WTC11 (cell line): ENCODE results near the gene RPP30. TPM values are rescaled to one million over a fixed set of nuclear protein-coding genes. Genes with fewer than 3 reads are reported as not detected.

Experiments
- ATAC-seq: fragments of 200-7000 bp; cut with Tn5 transposase; 2 replicates; pipeline ENCODE4 v1.10.0; 2021; ENCODE audit warnings: mild to moderate bottlenecking, moderate library complexity
- CTCF ChIA-PET: fragments of 300-600 bp; sonication (Branson Sonifier 250); formaldehyde crosslinking; loops from one replicate; lab custom pipeline; 2021; ENCODE audit warnings: antibody characterized with exemption; lab: Charles Lee
- POLR2A ChIA-PET: fragments of 350-600 bp; sonication (Branson Sonifier 250); formaldehyde crosslinking; loops from one replicate; lab custom pipeline; 2021; ENCODE audit warnings: antibody characterized with exemption; lab: Charles Lee
- DNase-seq: peaks from one replicate; pipeline ENCODE4 v3.0.0; 2021; ENCODE audit warnings: low spot score
- H3K27ac Mint-ChIP-seq: 2 replicates; pipeline ENCODE4 v1.8.0; 2021; ENCODE audit warnings: mixed read lengths
- H3K27me3 Mint-ChIP-seq: 2 replicates; pipeline ENCODE4 v1.8.0; 2021; ENCODE audit warnings: low read depth, mild to moderate bottlenecking, moderate library complexity, mixed read lengths
- H3K36me3 Mint-ChIP-seq: 2 replicates; pipeline ENCODE4 v1.8.0; 2021; ENCODE audit warnings: mixed read lengths
- H3K4me1 Mint-ChIP-seq: 2 replicates; pipeline ENCODE4 v1.8.0; 2022; ENCODE audit warnings: mixed read lengths
- H3K4me3 Mint-ChIP-seq: 2 replicates; pipeline ENCODE4 v1.8.0; 2021; ENCODE audit warnings: mild to moderate bottlenecking, moderate library complexity, mixed read lengths
- H3K9me3 Mint-ChIP-seq: 2 replicates; pipeline ENCODE4 v1.8.0; 2021; ENCODE audit warnings: mixed read lengths
- ARID4B ChIP-seq: sonication (generic); formaldehyde crosslinking; IDR thresholded peaks from 2 replicates; pipeline ENCODE4 v1.8.0; 2023; ENCODE audit warnings: missing genetic modification reagents, mild to moderate bottlenecking, borderline replicate concordance
- ATF2 ChIP-seq: sonication (generic); formaldehyde crosslinking; IDR thresholded peaks from 2 replicates; pipeline ENCODE4 v1.8.1; 2022; ENCODE audit warnings: low read depth, missing genetic modification reagents, borderline replicate concordance
- ELF4 ChIP-seq: sonication (generic); formaldehyde crosslinking; IDR thresholded peaks from 2 replicates; pipeline ENCODE4 v1.8.1; 2022; ENCODE audit warnings: low read depth, mild to moderate bottlenecking, moderate library complexity, missing genetic modification reagents
- ERG ChIP-seq: fragments of 250-450 bp; sonication (Bioruptor Pico); IDR thresholded peaks from 2 replicates; pipeline ENCODE4 v1.8.0; 2021; ENCODE audit warnings: mild to moderate bottlenecking
- HMGA2 ChIP-seq: fragments of 250-450 bp; sonication (Bioruptor Pico); IDR thresholded peaks from 2 replicates; pipeline ENCODE4 v1.4.0; 2021; ENCODE audit warnings: mild to moderate bottlenecking, moderate library complexity
- JAZF1 ChIP-seq: fragments of 250-450 bp; sonication (Bioruptor Pico); IDR thresholded peaks from 2 replicates; pipeline ENCODE4 v1.9.0; 2021; ENCODE audit warnings: moderate library complexity, mild to moderate bottlenecking, inconsistent platforms
- KAT7 ChIP-seq: sonication (generic); formaldehyde crosslinking; IDR thresholded peaks from 2 replicates; pipeline ENCODE4 v1.8.1; 2023; ENCODE audit warnings: missing genetic modification reagents, mild to moderate bottlenecking, borderline replicate concordance
- MAX ChIP-seq: sonication (generic); formaldehyde crosslinking; IDR thresholded peaks from 2 replicates; pipeline ENCODE4 v1.8.0; 2022; ENCODE audit warnings: mild to moderate bottlenecking, missing genetic modification reagents
- MXD4 ChIP-seq: fragments of 250-450 bp; sonication (Bioruptor Pico); IDR thresholded peaks from 2 replicates; pipeline ENCODE4 v1.8.0; 2021; ENCODE audit warnings: mild to moderate bottlenecking, moderate library complexity, borderline replicate concordance
- ZNF232 ChIP-seq: sonication (generic); formaldehyde crosslinking; IDR thresholded peaks from 2 replicates; pipeline ENCODE4 v1.8.0; 2022; ENCODE audit warnings: mild to moderate bottlenecking, missing genetic modification reagents
- ZNF263 ChIP-seq: sonication (generic); formaldehyde crosslinking; IDR thresholded peaks from 2 replicates; pipeline ENCODE4 v1.8.1; 2022; ENCODE audit warnings: low read depth, mild to moderate bottlenecking, moderate library complexity, missing genetic modification reagents
- ZNF416 ChIP-seq: fragments of 250-450 bp; sonication (Bioruptor Pico); IDR thresholded peaks from 2 replicates; pipeline ENCODE4 v1.9.0; 2021; ENCODE audit warnings: mild to moderate bottlenecking, inconsistent platforms
- total RNA-seq: library from RNA; stranded (reverse); gene quantifications from 3 replicates; pipeline ENCODE4 v1.2.3, GENCODE V29; 2021
- TF ChIP-seq, protein P1 (sequence below): sonication (generic); formaldehyde crosslinking; IDR thresholded peaks from 2 replicates; pipeline ENCODE4 v1.8.1; 2023; ENCODE audit warnings: mild to moderate bottlenecking, moderate library complexity, missing genetic modification reagents

The RPP30 gene
- total RNA-seq, 1 experiment from 2014 or later, result 56.4 TPM

DNA sequence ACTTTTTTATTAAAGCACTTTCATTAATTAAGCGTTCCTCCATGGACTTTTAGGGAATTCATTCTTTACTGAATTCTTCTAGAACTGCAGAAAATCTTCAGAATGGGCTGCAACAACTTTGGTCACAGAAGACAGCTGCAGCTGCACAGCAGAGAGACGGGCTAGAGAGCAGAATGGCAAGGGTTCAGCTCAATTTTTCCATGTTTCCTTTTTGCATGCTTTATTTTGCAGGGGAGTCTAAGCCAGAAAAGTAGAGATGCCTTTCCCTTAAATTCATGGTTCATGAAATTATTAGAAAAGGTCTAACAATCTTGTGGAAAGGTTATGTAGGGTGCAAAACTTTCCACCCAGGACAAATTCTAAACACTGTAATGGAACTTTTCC is 64.5 kb downstream of the RPP30 start (continued):
- TF ChIP-seq ATF2 (CRISPR knock-in tag) (no peak), MAX (CRISPR knock-in tag) (no peak), JAZF1 (no peak)

GRCh38 chr10:90937645-90938258 is 66.0 kb downstream of the RPP30 start:
- Mint-ChIP-seq H3K9me3 (no peaks in the 10 kb centered on the region), H3K27ac (no peak overlapping the region), H3K4me1 (peaks cover 3% of the 10 kb centered on the region; the same call in 1 of the 2 replicates), H3K27me3 (peaks cover 96% of the 10 kb centered on the region), H3K4me3 (no peak overlapping the region), H3K36me3 (no peaks in the 10 kb centered on the region)
- POLR2A ChIA-PET, result no interaction called here
- TF ChIP-seq ZNF416 (CRISPR knock-in tag), result no peak
- no peak for TF ChIP-seq ELF4
- no peak for TF ChIP-seq MXD4 (CRISPR knock-in tag)
- TF ChIP-seq ZNF263, result no peak
- no peak for TF ChIP-seq HMGA2 (CRISPR knock-in tag)
- TF ChIP-seq ARID4B (CRISPR knock-in tag), result no peak
- no peak for TF ChIP-seq KAT7 (CRISPR knock-in tag)
- TF ChIP-seq, protein P1, sequence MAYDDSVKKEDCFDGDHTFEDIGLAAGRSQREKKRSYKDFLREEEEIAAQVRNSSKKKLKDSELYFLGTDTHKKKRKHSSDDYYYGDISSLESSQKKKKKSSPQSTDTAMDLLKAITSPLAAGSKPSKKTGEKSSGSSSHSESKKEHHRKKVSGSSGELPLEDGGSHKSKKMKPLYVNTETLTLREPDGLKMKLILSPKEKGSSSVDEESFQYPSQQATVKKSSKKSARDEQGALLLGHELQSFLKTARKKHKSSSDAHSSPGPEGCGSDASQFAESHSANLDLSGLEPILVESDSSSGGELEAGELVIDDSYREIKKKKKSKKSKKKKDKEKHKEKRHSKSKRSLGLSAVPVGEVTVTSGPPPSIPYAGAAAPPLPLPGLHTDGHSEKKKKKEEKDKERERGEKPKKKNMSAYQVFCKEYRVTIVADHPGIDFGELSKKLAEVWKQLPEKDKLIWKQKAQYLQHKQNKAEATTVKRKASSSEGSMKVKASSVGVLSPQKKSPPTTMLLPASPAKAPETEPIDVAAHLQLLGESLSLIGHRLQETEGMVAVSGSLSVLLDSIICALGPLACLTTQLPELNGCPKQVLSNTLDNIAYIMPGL (CRISPR knock-in tag), result no peak
- no peak for TF ChIP-seq ZNF232 (CRISPR knock-in tag)
- CTCF ChIA-PET, result no interaction called here
- DNase-seq (no peak), ATAC-seq (no peak)

- peaks cover 3% of the 10 kb centered on the region; the same call in 1 of the 2 replicates for H3K4me1 Mint-ChIP-seq
- ATAC-seq, result no peak
- no peaks in the 10 kb centered on the region for H3K36me3 Mint-ChIP-seq
- H3K4me3 Mint-ChIP-seq, result no peak overlapping the region
- DNase-seq, result no peak
- H3K27me3 Mint-ChIP-seq, result peaks cover 96% of the 10 kb centered on the region
- POLR2A ChIA-PET, result no interaction called here
- H3K27ac Mint-ChIP-seq, result no peak overlapping the region
- no peak for TF ChIP-seq ERG
- no peaks in the 10 kb centered on the region for H3K9me3 Mint-ChIP-seq
- CTCF ChIA-PET, result interaction anchor here (0.5 kb wide), 1 partner anchor 32 kb away, joined by 3 read pairs; no protein-coding TSS in a partner anchor
Measured at GRCh38 chr10:90939116-90939515, 67.3 kb downstream of the RPP30 start.
